ENCODE results near the gene ACOT7.

ACOT7 gene

GRCh38 chr1:6300342-6301048 lies 93.1 kb downstream of the ACOT7 start:
- H3K27ac ChIP-seq = no peak overlapping the region

DNA sequence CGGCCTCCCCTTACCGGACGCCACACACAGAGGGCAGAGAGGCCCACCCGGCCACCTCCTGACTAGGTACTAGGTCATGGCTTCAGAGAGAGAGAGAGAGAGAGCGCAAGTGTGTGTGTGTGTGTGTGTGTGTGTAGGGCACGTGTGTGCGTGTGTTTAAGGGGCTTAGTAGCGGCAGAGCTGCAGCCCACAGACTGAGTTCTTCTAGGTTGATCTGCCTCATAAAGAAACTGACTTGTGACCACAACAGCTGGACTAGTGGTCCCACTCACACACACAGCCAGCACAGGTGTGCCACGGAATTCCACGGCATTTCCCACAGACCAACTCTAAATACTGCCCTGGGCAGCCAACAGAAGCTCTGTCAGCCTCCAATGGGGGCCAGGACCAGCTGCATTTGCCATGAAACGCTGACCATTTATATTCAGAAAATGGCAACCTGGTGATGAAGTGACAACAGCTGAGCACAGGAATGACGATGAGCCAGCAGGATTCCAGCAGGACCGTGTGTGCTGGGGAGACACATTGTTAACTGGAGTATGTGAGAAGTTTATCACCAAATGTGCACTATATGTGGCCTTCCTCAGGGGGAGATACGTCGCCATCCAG lies 93.9 kb downstream of the ACOT7 start:
- no peaks in the 10 kb centered on the region for H3K36me3 ChIP-seq (ENCODE audit: insufficient read depth, low read length)
- TF ChIP-seq POLR2AphosphoS5 (IDR thresholded peaks at IDR 0.05; ENCODE audit: borderline replicate concordance, low read depth, low read length) (no peak), FOXP2 (optimal IDR thresholded peaks at IDR 0.05; ENCODE audit: control extremely low read depth, extremely low read length, insufficient read depth) (no peak), EZH2 (IDR thresholded peaks at IDR 0.05) (no peak)
- no peak overlapping the region for H3K4me3 ChIP-seq
- no peak overlapping the region for H3K27ac ChIP-seq
- DNase-seq (ENCODE audit: low read depth, low spot score) = no peak
- H3K9me3 ChIP-seq (ENCODE audit: low read depth, low read length) = no peaks in the 10 kb centered on the region
- H3K9ac ChIP-seq (ENCODE audit: insufficient read length) = no peak overlapping the region

More at GRCh38 chr1:6300342-6301048, 93.1 kb downstream of the ACOT7 start:
- TF ChIP-seq EZH2 (IDR thresholded peaks at IDR 0.05) (no peak), POLR2AphosphoS5 (IDR thresholded peaks at IDR 0.05; ENCODE audit: borderline replicate concordance, low read depth, low read length) (no peak), FOXP2 (optimal IDR thresholded peaks at IDR 0.05; ENCODE audit: control extremely low read depth, extremely low read length, insufficient read depth) (no peak)
- Histone ChIP-seq H3K9ac (ENCODE audit: insufficient read length) (no peak overlapping the region), H3K4me3 (no peak overlapping the region), H3K9me3 (ENCODE audit: low read depth, low read length) (no peaks in the 10 kb centered on the region), H3K36me3 (ENCODE audit: insufficient read depth, low read length) (no peaks in the 10 kb centered on the region)
- DNase-seq (ENCODE audit: low read depth, low spot score) = no peak

GRCh38 chr1:6298940-6299465 lies 94.6 kb downstream of the ACOT7 start:
- no peak for DNase-seq (ENCODE audit: low read depth, low spot score)
- H3K4me3 ChIP-seq = no peak overlapping the region
- no peaks in the 10 kb centered on the region for H3K36me3 ChIP-seq (ENCODE audit: insufficient read depth, low read length)
- no peaks in the 10 kb centered on the region for H3K9me3 ChIP-seq (ENCODE audit: low read depth, low read length)
- H3K9ac ChIP-seq (ENCODE audit: insufficient read length) = no peak overlapping the region
- no peak overlapping the region for H3K27ac ChIP-seq
- TF ChIP-seq FOXP2 (optimal IDR thresholded peaks at IDR 0.05; ENCODE audit: control extremely low read depth, extremely low read length, insufficient read depth) (no peak), EZH2 (IDR thresholded peaks at IDR 0.05) (no peak), POLR2AphosphoS5 (IDR thresholded peaks at IDR 0.05; ENCODE audit: borderline replicate concordance, low read depth, low read length) (no peak)

DNA sequence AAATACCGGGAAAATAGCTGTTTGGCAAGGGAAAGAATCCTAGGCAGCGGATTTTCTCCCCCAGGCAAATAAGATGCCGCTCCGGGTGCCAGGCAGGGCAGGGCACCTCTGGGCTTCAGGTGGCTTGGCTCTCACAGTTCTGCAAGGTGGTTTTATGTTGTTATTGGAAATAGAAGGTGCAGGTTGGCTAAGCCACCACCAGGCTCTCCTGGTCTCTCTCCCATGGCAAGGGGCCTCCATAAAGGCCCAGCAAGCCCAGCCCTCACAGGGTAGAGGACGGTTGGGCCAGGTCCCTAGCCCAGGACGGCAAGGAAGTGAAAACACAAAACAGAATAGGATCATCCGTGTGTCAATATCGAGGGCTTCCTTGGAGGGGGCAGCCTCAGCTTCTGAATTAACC lies 95.0 kb downstream of the ACOT7 start:
- Histone ChIP-seq H3K36me3 (ENCODE audit: insufficient read depth, low read length) (no peaks in the 10 kb centered on the region), H3K9me3 (ENCODE audit: low read depth, low read length) (no peaks in the 10 kb centered on the region), H3K4me3 (no peak overlapping the region), H3K27ac (no peak overlapping the region), H3K9ac (ENCODE audit: insufficient read length) (no peak overlapping the region)
- TF ChIP-seq EZH2 (IDR thresholded peaks at IDR 0.05) (no peak), FOXP2 (optimal IDR thresholded peaks at IDR 0.05; ENCODE audit: control extremely low read depth, extremely low read length, insufficient read depth) (no peak), POLR2AphosphoS5 (IDR thresholded peaks at IDR 0.05; ENCODE audit: borderline replicate concordance, low read depth, low read length) (no peak)
- DNase-seq (ENCODE audit: low read depth, low spot score) = no peak

- H3K9ac ChIP-seq (ENCODE audit: insufficient read length) = no peak overlapping the region
- H3K36me3 ChIP-seq (ENCODE audit: insufficient read depth, low read length) = no peaks in the 10 kb centered on the region
- H3K4me3 ChIP-seq = no peak overlapping the region
- no peaks in the 10 kb centered on the region for H3K9me3 ChIP-seq (ENCODE audit: low read depth, low read length)
- no peak overlapping the region for H3K27ac ChIP-seq
- TF ChIP-seq POLR2AphosphoS5 (IDR thresholded peaks at IDR 0.05; ENCODE audit: borderline replicate concordance, low read depth, low read length) = no peak
- TF ChIP-seq EZH2 (IDR thresholded peaks at IDR 0.05) = no peak
- no peak for TF ChIP-seq FOXP2 (optimal IDR thresholded peaks at IDR 0.05; ENCODE audit: control extremely low read depth, extremely low read length, insufficient read depth)
- DNase-seq (ENCODE audit: low read depth, low spot score) = no peak
Observed at GRCh38 chr1:6295910-6296309, 97.7 kb downstream of the ACOT7 start.

DNA sequence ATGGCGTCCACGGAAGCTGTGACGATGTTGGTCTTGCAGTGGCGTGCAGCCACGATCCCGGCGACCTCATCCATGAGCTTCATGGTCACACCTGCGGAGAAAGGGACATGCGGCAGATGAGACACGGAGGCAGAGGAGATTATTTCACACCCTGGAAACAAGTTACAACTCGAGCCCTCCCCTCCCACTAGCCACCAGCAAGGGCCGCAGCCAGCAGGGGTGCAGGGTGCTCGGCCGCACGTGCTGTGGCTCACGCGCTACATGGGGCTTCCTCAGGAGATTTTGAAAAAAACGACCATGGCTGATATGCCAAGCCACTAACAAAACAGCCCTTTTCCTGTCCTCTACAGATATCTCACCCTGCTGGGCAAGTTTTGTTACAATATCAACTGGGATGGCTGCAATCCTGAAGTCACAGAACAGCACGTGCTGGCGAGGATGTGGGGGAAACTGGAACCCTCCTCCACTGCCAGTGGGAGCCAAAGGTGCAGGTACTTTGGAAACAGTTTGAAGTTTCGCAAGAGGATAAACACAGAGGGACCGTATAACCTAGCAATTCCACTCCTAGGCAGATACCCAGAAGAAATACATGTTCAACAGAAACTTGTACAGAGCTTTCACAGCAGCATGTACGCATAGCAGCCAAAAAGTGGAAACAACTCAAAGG lies 98.5 kb downstream of the ACOT7 start:
- no peak overlapping the region for H3K4me3 ChIP-seq
- no peak for TF ChIP-seq EZH2 (IDR thresholded peaks at IDR 0.05)
- TF ChIP-seq POLR2AphosphoS5 (IDR thresholded peaks at IDR 0.05; ENCODE audit: borderline replicate concordance, low read depth, low read length) = no peak
- TF ChIP-seq FOXP2 (optimal IDR thresholded peaks at IDR 0.05; ENCODE audit: control extremely low read depth, extremely low read length, insufficient read depth) = no peak
- no peak overlapping the region for H3K9ac ChIP-seq (ENCODE audit: insufficient read length)
- no peak overlapping the region for H3K27ac ChIP-seq
- H3K36me3 ChIP-seq (ENCODE audit: insufficient read depth, low read length) = no peaks in the 10 kb centered on the region
- no peaks in the 10 kb centered on the region for H3K9me3 ChIP-seq (ENCODE audit: low read depth, low read length)
- no peak for DNase-seq (ENCODE audit: low read depth, low spot score)

DNA sequence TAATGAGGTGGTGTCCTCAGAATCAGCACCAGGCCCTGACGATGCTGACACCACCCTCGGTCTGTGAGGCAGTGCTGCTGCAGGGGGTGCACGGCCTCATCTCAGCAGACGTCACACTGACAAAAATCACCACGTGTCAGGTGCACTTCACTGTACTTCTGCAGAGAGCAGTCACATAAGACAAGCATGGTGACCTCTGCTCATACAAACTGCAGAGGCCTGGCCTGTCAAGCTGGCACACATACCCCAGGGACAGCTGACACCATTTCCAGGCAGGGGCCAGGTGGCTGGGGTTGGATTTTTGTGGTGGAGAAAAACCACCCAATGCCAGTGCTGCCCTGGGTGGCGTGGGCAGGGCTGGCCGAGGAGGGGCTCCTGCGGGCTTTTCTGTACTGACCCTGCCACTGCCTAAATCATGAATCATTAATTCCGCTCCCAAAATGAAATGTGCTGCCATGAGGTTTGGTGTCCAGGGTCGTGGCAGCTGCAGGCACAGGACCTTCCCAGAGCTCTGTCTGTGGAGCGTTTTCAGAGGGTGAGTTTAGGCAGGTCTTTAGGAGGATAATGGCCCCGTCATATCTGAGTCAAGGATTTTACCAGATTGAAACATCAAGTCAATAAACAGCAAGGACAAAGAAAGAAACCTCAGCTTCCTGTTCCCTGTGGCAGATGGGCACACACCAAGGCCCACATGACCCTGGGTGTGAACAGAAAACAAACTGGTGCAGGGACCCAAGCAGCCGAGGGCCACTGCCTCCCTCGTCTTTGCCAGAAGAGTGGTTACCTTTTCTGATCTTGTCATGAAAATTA lies 99.3 kb downstream of the ACOT7 start:
- Histone ChIP-seq H3K36me3 (ENCODE audit: insufficient read depth, low read length) (no peaks in the 10 kb centered on the region), H3K9me3 (ENCODE audit: low read depth, low read length) (no peaks in the 10 kb centered on the region), H3K4me3 (no peak overlapping the region), H3K27ac (no peak overlapping the region), H3K9ac (ENCODE audit: insufficient read length) (no peak overlapping the region)
- no peak for TF ChIP-seq EZH2 (IDR thresholded peaks at IDR 0.05)
- no peak for TF ChIP-seq POLR2AphosphoS5 (IDR thresholded peaks at IDR 0.05; ENCODE audit: borderline replicate concordance, low read depth, low read length)
- no peak for TF ChIP-seq FOXP2 (optimal IDR thresholded peaks at IDR 0.05; ENCODE audit: control extremely low read depth, extremely low read length, insufficient read depth)
- DNase-seq (ENCODE audit: low read depth, low spot score) = no peak
